ENCODE results near the gene CTIF.

DNA sequence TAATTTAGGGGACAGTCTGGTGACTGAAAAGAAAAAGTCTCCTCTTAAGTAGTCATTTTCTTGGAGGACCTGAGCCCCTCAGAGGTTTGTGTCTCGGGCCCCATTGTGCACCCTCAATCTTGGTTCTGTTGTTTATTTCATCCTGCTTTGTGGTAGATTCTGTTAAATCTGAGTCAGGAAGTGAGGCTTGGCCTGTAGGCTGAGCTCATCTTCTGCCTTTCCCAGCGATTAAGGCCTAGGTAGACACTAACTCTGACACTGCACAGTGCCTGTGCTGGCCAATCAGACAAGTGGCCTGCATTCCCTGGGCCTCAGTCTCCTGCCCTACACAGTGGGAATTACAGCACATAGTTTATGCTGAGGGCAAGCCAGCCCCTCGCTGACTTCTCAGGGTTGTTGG lies 80.2 kb downstream of the CTIF start:
- TF ChIP-seq, protein P1, sequence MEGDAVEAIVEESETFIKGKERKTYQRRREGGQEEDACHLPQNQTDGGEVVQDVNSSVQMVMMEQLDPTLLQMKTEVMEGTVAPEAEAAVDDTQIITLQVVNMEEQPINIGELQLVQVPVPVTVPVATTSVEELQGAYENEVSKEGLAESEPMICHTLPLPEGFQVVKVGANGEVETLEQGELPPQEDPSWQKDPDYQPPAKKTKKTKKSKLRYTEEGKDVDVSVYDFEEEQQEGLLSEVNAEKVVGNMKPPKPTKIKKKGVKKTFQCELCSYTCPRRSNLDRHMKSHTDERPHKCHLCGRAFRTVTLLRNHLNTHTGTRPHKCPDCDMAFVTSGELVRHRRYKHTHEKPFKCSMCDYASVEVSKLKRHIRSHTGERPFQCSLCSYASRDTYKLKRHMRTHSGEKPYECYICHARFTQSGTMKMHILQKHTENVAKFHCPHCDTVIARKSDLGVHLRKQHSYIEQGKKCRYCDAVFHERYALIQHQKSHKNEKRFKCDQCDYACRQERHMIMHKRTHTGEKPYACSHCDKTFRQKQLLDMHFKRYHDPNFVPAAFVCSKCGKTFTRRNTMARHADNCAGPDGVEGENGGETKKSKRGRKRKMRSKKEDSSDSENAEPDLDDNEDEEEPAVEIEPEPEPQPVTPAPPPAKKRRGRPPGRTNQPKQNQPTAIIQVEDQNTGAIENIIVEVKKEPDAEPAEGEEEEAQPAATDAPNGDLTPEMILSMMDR (IDR thresholded peaks at IDR 0.05): no peak
- no peak for TF ChIP-seq EP300 (IDR thresholded peaks at IDR 0.05)
